ENCODE measurements around the gene ADGRF5.

The ADGRF5 gene

GRCh38 chr6:46921059-46921458 lies 679 bp downstream of the ADGRF5 start:
- TF ChIP-seq GATA3 (IDR thresholded peaks at IDR 0.05; ENCODE audit: low read depth, low read length) (no peak), GATA2 (IDR thresholded peaks at IDR 0.05; ENCODE audit: low read depth, low read length) (no peak)

GRCh38 chr6:46918806-46919205 lies 2.9 kb downstream of the ADGRF5 start:
- TF ChIP-seq GATA3 (IDR thresholded peaks at IDR 0.05; ENCODE audit: low read depth, low read length), result no peak
- TF ChIP-seq GATA2 (IDR thresholded peaks at IDR 0.05; ENCODE audit: low read depth, low read length), result no peak

GRCh38 chr6:46917002-46917545 lies 4.7 kb downstream of the ADGRF5 start:
- TF ChIP-seq GATA2 (IDR thresholded peaks at IDR 0.05; ENCODE audit: low read depth, low read length), result no peak
- no peak for TF ChIP-seq GATA3 (IDR thresholded peaks at IDR 0.05; ENCODE audit: low read depth, low read length)

GRCh38 chr6:46915866-46916265 lies 5.9 kb downstream of the ADGRF5 start:
- TF ChIP-seq GATA3 (IDR thresholded peaks at IDR 0.05; ENCODE audit: low read depth, low read length) (no peak), GATA2 (IDR thresholded peaks at IDR 0.05; ENCODE audit: low read depth, low read length) (no peak)

DNA sequence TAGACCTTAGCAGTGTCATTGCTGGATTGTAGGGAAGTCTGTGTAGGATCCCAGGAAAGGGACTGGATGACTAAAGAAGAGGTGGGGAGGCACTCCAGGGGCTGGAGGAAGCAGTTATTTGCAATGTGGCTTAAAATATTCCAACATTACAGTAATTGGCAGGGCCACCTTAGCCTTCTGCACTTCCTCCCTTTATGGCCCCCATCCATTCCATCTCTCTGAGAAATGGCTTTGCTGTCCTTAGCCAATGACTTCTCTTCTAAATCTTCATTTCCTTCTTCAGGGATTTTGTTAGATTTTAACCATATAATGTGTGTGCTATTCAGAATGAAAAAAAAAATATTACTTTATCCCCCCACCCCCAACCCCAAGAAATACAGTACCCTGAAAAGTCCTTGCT lies 6.4 kb downstream of the ADGRF5 start:
- TF ChIP-seq GATA2 (IDR thresholded peaks at IDR 0.05; ENCODE audit: low read depth, low read length) (no peak), GATA3 (IDR thresholded peaks at IDR 0.05; ENCODE audit: low read depth, low read length) (no peak)

DNA sequence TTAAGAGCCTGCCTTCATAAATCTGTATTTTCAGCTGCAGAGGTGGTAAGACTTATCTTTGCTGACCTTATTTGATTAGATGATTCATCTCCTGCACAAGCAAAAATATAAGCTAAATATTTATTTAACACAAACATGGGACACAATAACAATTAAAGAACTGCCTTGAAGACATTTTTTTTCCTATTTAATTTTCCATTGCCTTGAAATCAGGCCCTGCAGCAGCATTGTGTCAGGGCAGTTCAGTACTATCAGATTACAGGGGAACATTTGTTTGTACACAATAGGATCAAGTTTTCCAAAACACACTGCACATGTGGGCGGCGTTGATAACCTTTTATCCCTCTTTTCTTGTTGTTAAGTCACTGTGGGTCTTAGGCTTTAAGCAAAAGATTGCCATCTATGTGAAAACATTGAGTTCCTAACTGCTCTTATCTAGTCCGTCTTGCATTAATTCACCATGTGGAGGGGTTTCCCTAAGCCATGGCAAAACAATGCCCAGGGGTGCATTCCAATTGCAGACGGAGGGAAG lies 7.4 kb downstream of the ADGRF5 start:
- TF ChIP-seq GATA3 (IDR thresholded peaks at IDR 0.05; ENCODE audit: low read depth, low read length), result no peak

DNA sequence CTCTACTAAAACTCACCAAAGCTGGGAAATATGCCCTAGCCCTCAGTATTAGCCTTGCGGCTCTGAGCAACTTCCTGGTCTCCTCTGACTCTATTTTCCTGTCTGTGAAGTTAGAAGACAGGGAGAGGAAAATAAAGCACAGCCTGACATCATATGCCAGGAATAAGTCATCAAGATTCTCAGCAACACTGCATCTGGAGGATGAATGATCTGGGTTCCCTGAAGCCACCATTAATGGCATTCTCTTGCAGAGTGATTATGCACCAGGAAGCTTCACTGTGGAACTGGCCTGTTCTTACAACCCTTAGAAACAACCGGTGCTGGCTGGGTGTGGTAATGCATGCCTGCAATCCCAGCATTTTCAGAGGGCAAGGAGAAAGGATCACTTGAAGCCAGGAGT lies 12.4 kb downstream of the ADGRF5 start:
- no peak for TF ChIP-seq GATA2 (IDR thresholded peaks at IDR 0.05; ENCODE audit: low read depth, low read length)
- TF ChIP-seq GATA3 (IDR thresholded peaks at IDR 0.05; ENCODE audit: low read depth, low read length), result no peak

- TF ChIP-seq GATA3 (IDR thresholded peaks at IDR 0.05; ENCODE audit: low read depth, low read length) (no peak), GATA2 (IDR thresholded peaks at IDR 0.05; ENCODE audit: low read depth, low read length) (no peak)
Measured at GRCh38 chr6:46906776-46907175, 15.0 kb downstream of the ADGRF5 start.

DNA sequence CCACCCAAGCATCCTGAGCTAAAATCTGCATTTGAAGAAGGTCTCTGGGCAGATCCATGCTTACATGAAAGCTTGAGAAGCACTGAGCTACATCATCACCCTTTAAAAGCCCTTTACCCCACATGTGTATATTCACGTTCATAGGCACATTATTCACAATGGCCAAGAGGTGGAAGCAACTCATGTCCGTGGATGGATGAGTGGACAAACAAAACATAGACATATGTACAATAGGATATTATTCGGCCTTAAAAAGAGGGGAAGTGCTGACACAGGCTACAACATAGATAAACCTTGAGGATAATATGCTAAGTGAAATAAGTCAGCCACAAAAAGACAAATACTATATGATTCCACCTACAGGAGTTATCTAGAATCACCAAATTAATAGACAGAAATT lies 17.6 kb downstream of the ADGRF5 start:
- TF ChIP-seq GATA3 (IDR thresholded peaks at IDR 0.05; ENCODE audit: low read depth, low read length), result no peak
- TF ChIP-seq GATA2 (IDR thresholded peaks at IDR 0.05; ENCODE audit: low read depth, low read length), result no peak

DNA sequence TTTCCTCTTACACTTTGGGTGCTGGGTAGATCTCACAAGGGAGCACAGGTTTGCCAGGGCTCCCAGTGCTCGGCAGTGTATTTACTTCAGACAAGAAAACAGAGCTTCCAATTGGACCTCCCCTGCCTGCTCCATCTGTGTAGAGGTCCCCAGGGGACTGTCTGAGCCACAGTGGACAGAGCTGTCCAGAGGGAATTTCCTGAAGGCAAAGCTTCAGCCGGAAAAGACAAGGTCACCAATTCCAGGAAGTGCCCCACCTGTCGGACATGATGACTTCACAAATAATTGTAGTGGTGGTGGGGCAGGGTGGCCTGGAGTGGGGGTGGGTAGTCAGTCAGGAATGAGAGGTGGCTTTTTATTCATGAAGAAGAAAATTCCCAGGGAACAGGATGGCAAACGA lies 18.6 kb downstream of the ADGRF5 start:
- TF ChIP-seq GATA3 (IDR thresholded peaks at IDR 0.05; ENCODE audit: low read depth, low read length) (no peak), GATA2 (IDR thresholded peaks at IDR 0.05; ENCODE audit: low read depth, low read length) (no peak)

- TF ChIP-seq GATA2 (IDR thresholded peaks at IDR 0.05; ENCODE audit: low read depth, low read length) (no peak), GATA3 (IDR thresholded peaks at IDR 0.05; ENCODE audit: low read depth, low read length) (no peak)
Measured at GRCh38 chr6:46901882-46902314, 19.8 kb downstream of the ADGRF5 start.

- TF ChIP-seq GATA2 (IDR thresholded peaks at IDR 0.05; ENCODE audit: low read depth, low read length), result no peak
- no peak for TF ChIP-seq GATA3 (IDR thresholded peaks at IDR 0.05; ENCODE audit: low read depth, low read length)
Measured at GRCh38 chr6:46900266-46900665, 21.5 kb downstream of the ADGRF5 start.

DNA sequence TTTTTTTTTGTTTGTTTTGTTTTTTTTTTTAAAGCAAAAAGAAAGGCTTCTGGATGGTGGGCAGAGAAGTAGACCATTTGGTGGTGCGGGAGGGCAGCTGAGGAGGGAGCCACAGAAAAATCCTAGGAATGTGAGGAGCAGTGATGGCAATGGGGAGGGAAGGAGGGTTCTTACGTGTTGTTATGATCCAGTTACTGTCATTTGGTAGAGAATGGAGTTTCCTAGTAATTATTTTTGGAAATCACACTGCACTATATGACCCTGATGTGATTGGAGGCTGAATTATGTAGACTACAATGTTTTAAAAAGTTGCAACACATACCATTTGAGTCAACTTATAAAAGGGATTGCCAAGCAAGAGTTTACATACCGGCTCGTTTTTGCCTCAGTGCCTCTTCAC lies 22.1 kb downstream of the ADGRF5 start:
- TF ChIP-seq GATA2 (IDR thresholded peaks at IDR 0.05; ENCODE audit: low read depth, low read length) (no peak), GATA3 (IDR thresholded peaks at IDR 0.05; ENCODE audit: low read depth, low read length) (no peak)

DNA sequence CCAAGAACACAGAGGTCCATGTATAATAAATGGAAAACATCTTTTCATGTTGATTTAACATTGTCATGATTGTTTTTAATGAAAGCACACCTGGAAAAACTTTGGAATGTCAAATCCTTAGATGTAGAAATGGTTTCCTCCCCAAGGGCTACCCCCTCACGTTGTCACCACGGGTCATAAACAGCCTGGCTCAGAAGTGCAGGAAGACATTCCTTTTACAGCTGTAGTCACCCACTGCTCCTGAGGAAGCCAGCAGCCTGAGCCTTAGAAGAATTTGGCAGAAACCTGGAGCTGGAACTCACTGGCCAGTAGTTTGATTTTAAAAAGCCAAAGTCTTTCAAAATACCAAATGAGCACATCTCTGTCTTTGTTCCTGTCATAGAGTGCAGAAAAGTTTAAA lies 23.7 kb downstream of the ADGRF5 start:
- TF ChIP-seq GATA2 (IDR thresholded peaks at IDR 0.05; ENCODE audit: low read depth, low read length), result no peak
- TF ChIP-seq GATA3 (IDR thresholded peaks at IDR 0.05; ENCODE audit: low read depth, low read length), result no peak

DNA sequence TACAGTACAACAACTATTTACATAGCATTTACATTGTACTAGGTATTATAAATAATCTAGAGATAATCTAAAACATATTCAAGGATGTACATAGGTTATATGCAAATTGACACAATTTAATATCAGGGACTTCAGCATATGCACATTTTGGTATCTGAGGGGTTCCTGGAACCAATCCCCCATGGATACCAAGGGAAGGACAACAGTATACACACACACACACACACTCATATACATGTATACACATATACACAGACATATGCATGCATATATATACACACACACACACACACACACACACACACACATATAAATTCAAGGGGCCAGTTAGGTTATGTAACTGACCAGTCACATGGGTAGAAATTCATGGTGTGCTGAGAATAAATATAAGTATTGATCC lies 24.9 kb downstream of the ADGRF5 start:
- no peak for TF ChIP-seq GATA2 (IDR thresholded peaks at IDR 0.05; ENCODE audit: low read depth, low read length)
- no peak for TF ChIP-seq GATA3 (IDR thresholded peaks at IDR 0.05; ENCODE audit: low read depth, low read length)

DNA sequence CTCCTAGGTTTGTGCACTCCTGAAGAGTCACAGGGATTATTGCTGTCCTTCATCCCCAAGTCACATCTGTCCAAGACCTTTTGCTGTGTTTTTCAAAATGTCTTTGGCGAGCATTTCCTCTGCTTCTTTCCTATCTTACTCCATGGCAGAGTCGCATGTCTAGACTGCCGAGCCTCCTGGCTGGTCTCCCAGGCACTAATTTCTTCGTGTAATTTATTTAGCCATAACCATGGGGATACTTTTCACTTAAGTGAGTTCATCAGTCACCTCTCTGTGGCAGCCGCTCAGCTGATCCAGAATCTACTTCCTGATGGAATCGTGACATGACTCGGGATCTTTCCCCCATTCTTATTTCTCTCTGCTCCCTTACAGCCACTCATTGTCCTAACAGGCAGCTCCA lies 25.8 kb downstream of the ADGRF5 start:
- no peak for TF ChIP-seq GATA3 (IDR thresholded peaks at IDR 0.05; ENCODE audit: low read depth, low read length)
- no peak for TF ChIP-seq GATA2 (IDR thresholded peaks at IDR 0.05; ENCODE audit: low read depth, low read length)

All from SH-SY5Y (cell line).